ENCODE data around the gene SMPDL3B. TPM values are rescaled to one million over a fixed set of nuclear protein-coding genes. Genes with fewer than 3 reads are reported as not detected.
"Not testable (repeated sequence)": the region's sequence is repeated elsewhere in the genome, so short reads cannot be mapped to it uniquely, and the experiment has no call there.

SMPDL3B gene
- total RNA-seq, 4 donors from 2014 or later, result 0.29 TPM; not detected in 3

GRCh38 chr1:27992276-27992675, 57.5 kb downstream of the SMPDL3B start:
- no peak for TF ChIP-seq CTCF (IDR thresholded peaks at IDR 0.05 in 4 of 5, conservative IDR thresholded peaks at IDR 0.05 in 1 of 5)
- no peak for TF ChIP-seq POLR2A (IDR thresholded peaks at IDR 0.05)
- H3K27me3 ChIP-seq, result no peaks in the 10 kb centered on the region
- intact Hi-C loops (cut with DNase I; ENCODE audit: low total_unique reads) (loop anchor here (10.0 kb wide), 1 partner anchor 63 kb away; no protein-coding TSS in a partner anchor), in situ Hi-C loops (cut with MboI; ENCODE audit: low sequenced_read_pairs in 4 of 4) (loop anchor here in 1 of 4 donors (25.0 kb wide), 1 partner anchor 130 kb away; the partner anchor contains the start of gene THEMIS2)
- H3K36me3 ChIP-seq, result peaks cover under 1 to 95% of the 10 kb centered on the region in 2 donors
- ATAC-seq (no peak), DNase-seq (no peak)
- no peaks in the 10 kb centered on the region for H3K9me3 ChIP-seq
- H3K27ac ChIP-seq, result no peak overlapping the region
- H3K4me1 ChIP-seq, result no peaks in the 10 kb centered on the region
- H3K4me3 ChIP-seq, result no peak overlapping the region

- ATAC-seq (no peak), DNase-seq (no peak)
- Histone ChIP-seq H3K36me3 (peaks cover 5 to 95% of the 10 kb centered on the region in 2 donors), H3K4me3 (no peak overlapping the region), H3K9me3 (no peaks in the 10 kb centered on the region), H3K27me3 (no peaks in the 10 kb centered on the region), H3K4me1 (no peaks in the 10 kb centered on the region), H3K27ac (peak overlapping the region in 1 of 4 donors; percentile 9)
- intact Hi-C loops (cut with DNase I; ENCODE audit: low total_unique reads), result loop anchor here (10.0 kb wide), 1 partner anchor 62 kb away; no protein-coding TSS in a partner anchor
- in situ Hi-C loops (cut with MboI; ENCODE audit: low sequenced_read_pairs in 4 of 4), result loop anchor here in 1 of 4 donors (25.0 kb wide), 1 partner anchor 131 kb away; the partner anchor contains the start of gene THEMIS2
- TF ChIP-seq CTCF (IDR thresholded peaks at IDR 0.05 in 4 of 5, conservative IDR thresholded peaks at IDR 0.05 in 1 of 5), result no peak
- no peak for TF ChIP-seq POLR2A (IDR thresholded peaks at IDR 0.05)
These were observed 58.4 kb downstream of the SMPDL3B start for GRCh38 chr1:27993241-27993640.

GRCh38 chr1:27994060-27994459, 59.3 kb downstream of the SMPDL3B start:
- Histone ChIP-seq H3K36me3 (peaks cover 7 to 95% of the 10 kb centered on the region in 2 donors), H3K4me3 (no peak overlapping the region), H3K27me3 (no peaks in the 10 kb centered on the region), H3K27ac (no peak overlapping the region), H3K4me1 (no peaks in the 10 kb centered on the region), H3K9me3 (no peaks in the 10 kb centered on the region)
- no peak for ATAC-seq
- in situ Hi-C loops (cut with MboI; ENCODE audit: low sequenced_read_pairs in 4 of 4) (loop anchor here in 1 of 4 donors (25.0 kb wide), 1 partner anchor 132 kb away; the partner anchor contains the start of gene THEMIS2), intact Hi-C loops (cut with DNase I; ENCODE audit: low total_unique reads) (loop anchor here (10.0 kb wide), 1 partner anchor 61 kb away; no protein-coding TSS in a partner anchor)
- DNase-seq, result no peak
- no peak for TF ChIP-seq CTCF (IDR thresholded peaks at IDR 0.05 in 4 of 5, conservative IDR thresholded peaks at IDR 0.05 in 1 of 5)
- no peak for TF ChIP-seq POLR2A (IDR thresholded peaks at IDR 0.05)

- not testable (repeated sequence) for H3K27ac ChIP-seq, H3K27me3 ChIP-seq, H3K4me3 ChIP-seq, H3K4me1 ChIP-seq, ATAC-seq, DNase-seq, H3K9me3 ChIP-seq
- peaks cover 10 to 95% of the 10 kb centered on the region in 2 donors for H3K36me3 ChIP-seq
- intact Hi-C loops (cut with DNase I; ENCODE audit: low total_unique reads), result loop anchor here (10.0 kb wide), 1 partner anchor 60 kb away; no protein-coding TSS in a partner anchor
- in situ Hi-C loops (cut with MboI; ENCODE audit: low sequenced_read_pairs in 4 of 4), result loop anchor here in 1 of 4 donors (25.0 kb wide), 1 partner anchor 132 kb away; the partner anchor contains the start of gene THEMIS2
These were observed 59.7 kb downstream of the SMPDL3B start for GRCh38 chr1:27994526-27994925.

GRCh38 chr1:27999055-27999454, 64.3 kb downstream of the SMPDL3B start:
- no peak for TF ChIP-seq POLR2A (IDR thresholded peaks at IDR 0.05)
- no peak for TF ChIP-seq CTCF (IDR thresholded peaks at IDR 0.05 in 4 of 5, conservative IDR thresholded peaks at IDR 0.05 in 1 of 5)
- Histone ChIP-seq H3K4me3 (no peak overlapping the region), H3K9me3 (no peaks in the 10 kb centered on the region), H3K36me3 (peaks cover 10 to 88% of the 10 kb centered on the region in 2 donors), H3K27ac (no peak overlapping the region), H3K27me3 (no peaks in the 10 kb centered on the region), H3K4me1 (no peaks in the 10 kb centered on the region)
- intact Hi-C loops (cut with DNase I; ENCODE audit: low total_unique reads) (loop anchor here (10.0 kb wide), 1 partner anchor 56 kb away; no protein-coding TSS in a partner anchor), in situ Hi-C loops (cut with MboI; ENCODE audit: low sequenced_read_pairs in 4 of 4) (loop anchor here in 1 of 4 donors (25.0 kb wide), 1 partner anchor 137 kb away; the partner anchor contains the start of gene THEMIS2)
- ATAC-seq (no peak), DNase-seq (no peak)
